HG02943 (cell line): Measurements from ENCODE around the gene AFAP1L2.
"Not testable (repeated sequence)": the region's sequence is repeated elsewhere in the genome, so short reads cannot be mapped to it uniquely, and the experiment has no call there.

Source experiments
- ATAC-seq: cut with Tn5 transposase; IDR thresholded peaks from one replicate; pipeline ENCODE4 v1.9.1; 2021; ENCODE audit warnings: mild to moderate bottlenecking, low read depth, moderate library complexity; ENCODE audit not compliant: unreplicated experiment

The AFAP1L2 gene

DNA sequence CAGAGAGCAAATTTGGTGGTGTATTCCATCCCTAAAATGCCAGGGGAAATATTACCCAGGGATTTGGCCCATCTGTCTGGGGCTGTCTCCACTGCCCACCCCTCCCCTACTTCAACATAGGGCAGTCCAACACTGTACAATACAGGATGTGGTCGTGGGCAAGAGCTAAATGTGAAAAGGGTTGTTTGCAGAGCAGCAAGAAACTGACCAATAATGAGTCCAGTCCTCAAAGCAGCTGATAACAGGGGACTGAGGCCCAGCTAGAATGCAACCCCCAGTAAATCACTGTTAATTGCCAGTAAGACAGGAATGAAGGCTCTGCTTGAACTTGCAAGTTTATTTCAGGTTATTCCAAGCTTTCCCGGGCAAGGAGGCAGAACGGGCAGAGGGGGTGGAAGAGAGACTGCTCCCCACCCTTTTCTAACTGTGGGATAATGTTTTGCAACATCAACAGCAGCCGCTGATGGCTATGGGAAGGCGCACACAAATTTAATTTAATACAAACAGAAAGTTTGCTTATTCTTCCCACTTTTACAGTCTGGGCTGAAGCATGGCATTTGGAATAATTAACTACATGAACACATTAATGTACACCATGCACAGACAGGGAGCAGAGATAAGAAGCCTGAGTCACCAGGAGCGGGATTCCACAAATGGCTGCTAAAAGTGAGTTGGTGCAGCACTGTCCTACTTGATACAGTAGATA, 36.8 kb downstream of the AFAP1L2 start:
- no peak for ATAC-seq

DNA sequence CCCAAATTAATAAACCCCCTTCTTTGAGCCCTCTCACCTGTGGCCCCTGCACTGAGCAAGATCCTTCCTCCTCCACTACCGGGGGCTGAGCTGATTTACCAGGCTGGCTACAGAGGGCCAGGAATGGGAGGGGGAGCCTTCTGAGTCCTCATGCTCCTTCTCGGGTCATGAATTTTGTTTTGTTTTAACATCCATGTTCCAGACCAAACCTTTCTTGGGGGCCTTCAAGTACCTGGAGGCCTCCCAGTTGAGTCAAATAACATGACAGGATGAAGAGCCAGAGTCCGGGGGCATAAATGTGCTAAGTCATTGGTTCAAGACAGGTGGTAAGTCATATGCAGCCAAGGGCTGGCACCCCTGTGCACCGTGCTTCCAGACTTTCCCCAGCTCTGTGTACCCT, 39.6 kb downstream of the AFAP1L2 start:
- no peak for ATAC-seq

- ATAC-seq = no peak
These were observed 40.4 kb downstream of the AFAP1L2 start for GRCh38 chr10:114363745-114364454.

DNA sequence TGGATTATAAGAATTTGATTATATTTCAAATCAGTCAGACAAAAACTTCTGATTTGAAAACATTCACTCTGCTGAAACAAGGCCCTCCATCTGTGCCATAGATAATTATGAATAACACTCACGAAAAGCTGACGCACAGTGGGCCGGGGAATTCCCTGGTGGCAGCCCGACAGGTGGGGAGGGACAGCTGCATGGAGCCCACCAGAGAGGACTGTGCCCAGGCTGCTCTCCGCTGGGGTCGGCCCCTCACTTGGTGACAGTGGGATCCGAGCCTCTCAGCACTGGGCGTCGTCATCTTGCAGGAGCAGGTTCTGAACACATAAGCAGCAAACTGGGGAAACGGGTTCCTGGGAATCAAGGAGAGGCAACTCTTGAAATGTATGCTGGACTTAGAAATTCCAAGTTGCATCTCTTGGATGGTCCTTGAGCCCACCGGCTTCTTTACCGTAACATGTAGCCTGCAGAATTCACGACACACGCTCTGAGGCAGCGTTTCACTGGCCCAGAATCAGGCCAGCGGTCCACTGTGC, 41.4 kb downstream of the AFAP1L2 start:
- no peak for ATAC-seq

GRCh38 chr10:114359953-114360345, 44.4 kb downstream of the AFAP1L2 start:
- no peak for ATAC-seq

DNA sequence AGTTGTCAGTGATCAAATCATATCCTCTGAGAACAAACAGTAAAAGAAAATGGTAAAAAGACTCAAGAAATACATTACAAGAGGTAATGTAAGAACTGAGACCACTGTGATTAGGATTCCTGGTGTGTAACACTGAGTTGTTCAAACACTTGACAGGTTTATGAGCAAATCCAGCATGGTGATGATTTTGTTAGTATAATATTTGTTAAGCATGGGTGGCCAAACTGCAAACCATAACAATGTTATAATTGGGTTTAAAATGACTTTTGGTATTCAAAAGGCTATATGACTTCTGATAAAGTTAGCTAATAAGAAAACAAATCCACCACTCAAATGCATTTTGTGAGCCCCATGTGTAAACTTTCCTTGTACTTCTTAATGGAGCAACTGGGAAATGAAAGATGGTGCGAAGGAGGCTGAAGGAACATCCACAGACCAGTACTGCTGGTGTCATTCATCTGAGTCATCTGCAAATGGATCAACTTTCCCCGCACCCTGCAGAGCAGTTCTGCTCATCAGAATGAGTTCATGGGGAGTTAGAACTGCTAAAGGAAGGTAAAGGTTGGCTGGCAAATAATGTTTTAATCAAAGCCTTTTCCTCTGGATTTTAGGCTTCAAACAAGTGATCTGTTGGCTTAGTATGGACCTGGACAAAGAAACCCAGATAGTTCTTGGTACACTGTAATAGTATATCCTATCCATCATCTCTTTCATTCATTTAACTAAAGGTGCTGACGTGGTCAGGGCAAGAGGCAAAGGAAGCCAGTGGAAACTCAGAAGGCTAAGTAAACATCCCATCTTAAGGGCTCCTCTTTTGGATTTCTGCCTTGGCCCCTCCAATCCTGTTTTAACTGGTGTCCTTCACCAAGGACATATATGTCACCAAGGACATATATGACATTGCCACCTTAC, 45.0 kb downstream of the AFAP1L2 start:
- ATAC-seq = no peak

- ATAC-seq = no peak
These were observed 46.7 kb downstream of the AFAP1L2 start for GRCh38 chr10:114357515-114357996.

- no peak for ATAC-seq
These were observed 47.4 kb downstream of the AFAP1L2 start for GRCh38 chr10:114356751-114357514.

GRCh38 chr10:114356126-114356525, 48.2 kb downstream of the AFAP1L2 start:
- ATAC-seq = no peak

- ATAC-seq = no peak
These were observed 50.9 kb downstream of the AFAP1L2 start for GRCh38 chr10:114353383-114353782.

DNA sequence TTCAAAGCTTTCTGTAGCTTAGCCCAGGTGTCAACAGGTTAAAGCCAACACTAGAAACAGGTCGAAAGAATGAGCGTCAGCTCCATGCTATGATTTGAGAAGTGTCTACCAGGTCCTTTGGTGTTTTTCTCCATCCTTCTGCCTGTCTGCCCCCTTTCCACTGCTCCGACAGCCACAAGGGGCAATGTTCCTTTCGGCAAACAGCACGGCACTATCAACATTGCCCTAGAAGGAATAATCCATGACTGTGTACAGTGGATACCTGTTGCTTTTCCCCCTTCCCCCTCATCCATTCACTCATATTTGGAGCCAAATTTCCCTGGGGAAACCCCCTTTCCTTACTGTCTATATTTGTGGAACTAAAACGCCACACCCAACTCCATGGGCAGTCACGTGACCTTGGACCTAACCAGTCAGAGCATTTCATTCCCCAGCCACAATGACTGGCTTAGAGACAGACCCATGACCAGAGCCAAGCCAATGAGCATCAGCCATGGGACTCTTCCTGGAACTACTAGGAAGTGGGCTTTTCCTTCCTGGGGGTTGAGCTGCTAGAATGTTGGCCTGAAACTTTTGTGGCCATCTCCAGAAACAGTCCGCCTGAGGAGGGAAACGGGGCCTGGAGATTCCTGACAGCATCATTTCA, 51.5 kb downstream of the AFAP1L2 start:
- no peak for ATAC-seq

DNA sequence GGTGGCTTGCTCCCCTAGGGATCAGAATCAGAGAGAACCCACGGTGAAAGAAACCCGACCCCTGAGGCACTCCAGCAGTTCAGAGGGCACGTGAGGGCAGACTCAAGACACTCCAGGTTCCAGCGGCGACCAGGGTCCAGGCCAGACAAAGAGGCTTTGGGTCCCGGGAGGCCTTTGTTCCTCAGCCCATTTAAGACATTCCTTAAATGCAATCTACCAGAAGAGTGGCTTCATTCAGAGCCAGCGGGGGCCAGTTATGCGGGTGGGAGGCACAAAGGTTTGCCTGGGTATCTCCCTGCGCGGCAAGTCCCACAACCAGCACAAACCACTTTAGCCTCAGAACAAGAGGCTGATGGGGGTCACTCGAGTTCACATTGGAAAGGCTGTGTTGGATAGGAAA, 53.6 kb downstream of the AFAP1L2 start:
- ATAC-seq = no peak

- ATAC-seq = no peak
These were observed 54.6 kb downstream of the AFAP1L2 start for GRCh38 chr10:114349522-114350215.

DNA sequence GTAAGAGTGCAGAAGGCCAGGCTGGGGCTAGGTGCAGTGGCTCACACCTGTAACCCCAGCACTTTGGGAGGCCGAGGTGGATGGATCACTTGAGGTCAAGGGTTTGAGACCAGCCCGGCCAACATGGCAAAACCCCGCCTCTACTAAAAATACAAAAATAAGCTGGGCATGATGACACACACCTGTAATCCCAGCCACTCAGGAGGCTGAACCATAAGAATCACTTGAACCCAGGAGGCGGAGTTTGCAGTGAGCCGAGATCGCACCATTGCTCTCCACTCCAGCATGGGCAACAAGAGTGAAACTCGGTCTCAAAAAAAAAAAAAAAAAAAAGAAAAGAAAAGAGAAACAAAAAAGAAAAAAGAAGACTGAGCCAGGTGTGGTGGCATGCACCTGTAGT, 55.2 kb downstream of the AFAP1L2 start:
- ATAC-seq = not testable (repeated sequence)

DNA sequence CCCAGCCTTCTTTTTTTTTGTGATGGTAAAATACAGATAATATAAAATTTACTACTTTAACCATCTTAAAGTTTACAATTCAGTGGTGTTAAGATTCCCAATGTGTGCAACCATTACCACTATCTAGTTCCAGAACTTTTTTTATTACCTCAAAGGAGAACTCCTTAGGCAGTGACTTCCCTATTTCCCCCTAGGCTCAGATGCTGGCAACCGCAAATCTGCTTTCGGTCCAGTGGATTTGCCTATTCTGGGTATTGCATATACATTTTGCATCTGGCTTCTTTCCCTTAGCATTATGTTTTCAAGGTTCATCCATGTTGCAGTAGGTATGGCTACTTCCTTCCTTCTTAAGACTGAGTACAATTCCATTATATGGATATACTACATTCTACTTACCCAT, 56.5 kb downstream of the AFAP1L2 start:
- no peak for ATAC-seq

- ATAC-seq = no peak
These were observed 57.1 kb downstream of the AFAP1L2 start for GRCh38 chr10:114347241-114347640.

GRCh38 chr10:114346176-114347031, 57.9 kb downstream of the AFAP1L2 start:
- ATAC-seq = no peak

GRCh38 chr10:114345701-114346100, 58.6 kb downstream of the AFAP1L2 start:
- no peak for ATAC-seq
